HG02943 (cell line): ENCODE data around the gene PIK3AP1.

Experiments used
- ATAC-seq: cut with Tn5 transposase; IDR thresholded peaks from one replicate; pipeline ENCODE4 v1.9.1; 2021; ENCODE audit warnings: mild to moderate bottlenecking, low read depth, moderate library complexity; ENCODE audit not compliant: unreplicated experiment

The PIK3AP1 gene

GRCh38 chr10:96619120-96619519 is 101.2 kb downstream of the PIK3AP1 start:
- ATAC-seq, result no peak

GRCh38 chr10:96618653-96619052 is 101.7 kb downstream of the PIK3AP1 start:
- ATAC-seq, result no peak

GRCh38 chr10:96616961-96617360 is 103.4 kb downstream of the PIK3AP1 start:
- ATAC-seq, result no peak

- ATAC-seq, result no peak
These were observed 105.8 kb downstream of the PIK3AP1 start for GRCh38 chr10:96614515-96614914.

GRCh38 chr10:96613576-96613975 is 106.7 kb downstream of the PIK3AP1 start:
- no peak for ATAC-seq

- ATAC-seq, result no peak
These were observed 108.1 kb downstream of the PIK3AP1 start for GRCh38 chr10:96612055-96612830.

- ATAC-seq, result no peak
These were observed 109.5 kb downstream of the PIK3AP1 start for GRCh38 chr10:96610817-96611216.

- no peak for ATAC-seq
These were observed 110.8 kb downstream of the PIK3AP1 start for GRCh38 chr10:96609510-96609909.

- ATAC-seq, result no peak
These were observed 111.5 kb downstream of the PIK3AP1 start for GRCh38 chr10:96608805-96609204.

- no peak for ATAC-seq
These were observed 112.1 kb downstream of the PIK3AP1 start for GRCh38 chr10:96608262-96608661.

- no peak for ATAC-seq
These were observed 113.4 kb downstream of the PIK3AP1 start for GRCh38 chr10:96606946-96607345.

GRCh38 chr10:96606216-96606615 is 114.1 kb downstream of the PIK3AP1 start:
- no peak for ATAC-seq

GRCh38 chr10:96600337-96600736 is 120.0 kb downstream of the PIK3AP1 start:
- ATAC-seq, result no peak

GRCh38 chr10:96598846-96599245 is 121.5 kb downstream of the PIK3AP1 start:
- no peak for ATAC-seq

- no peak for ATAC-seq
These were observed 123.6 kb downstream of the PIK3AP1 start for GRCh38 chr10:96596422-96597407.

- no peak for ATAC-seq
These were observed 124.6 kb downstream of the PIK3AP1 start for GRCh38 chr10:96595741-96596140.

GRCh38 chr10:96591946-96592345 is 128.4 kb downstream of the PIK3AP1 start:
- no peak for ATAC-seq

GRCh38 chr10:96588616-96589419 is 131.5 kb downstream of the PIK3AP1 start:
- no peak for ATAC-seq

- ATAC-seq, result no peak
These were observed 132.2 kb downstream of the PIK3AP1 start for GRCh38 chr10:96588060-96588554.

- peak; percentile 10 for ATAC-seq
These were observed 132.9 kb downstream of the PIK3AP1 start for GRCh38 chr10:96587264-96588059.
